ENCODE results near the gene NSRP1. TPM values are rescaled to one million over a fixed set of nuclear protein-coding genes. Genes with fewer than 3 reads are reported as not detected.

Gene NSRP1
- total and polyA plus RNA-seq, 10 donors, result 15.5 to 39.8 (median 27.9) TPM

DNA sequence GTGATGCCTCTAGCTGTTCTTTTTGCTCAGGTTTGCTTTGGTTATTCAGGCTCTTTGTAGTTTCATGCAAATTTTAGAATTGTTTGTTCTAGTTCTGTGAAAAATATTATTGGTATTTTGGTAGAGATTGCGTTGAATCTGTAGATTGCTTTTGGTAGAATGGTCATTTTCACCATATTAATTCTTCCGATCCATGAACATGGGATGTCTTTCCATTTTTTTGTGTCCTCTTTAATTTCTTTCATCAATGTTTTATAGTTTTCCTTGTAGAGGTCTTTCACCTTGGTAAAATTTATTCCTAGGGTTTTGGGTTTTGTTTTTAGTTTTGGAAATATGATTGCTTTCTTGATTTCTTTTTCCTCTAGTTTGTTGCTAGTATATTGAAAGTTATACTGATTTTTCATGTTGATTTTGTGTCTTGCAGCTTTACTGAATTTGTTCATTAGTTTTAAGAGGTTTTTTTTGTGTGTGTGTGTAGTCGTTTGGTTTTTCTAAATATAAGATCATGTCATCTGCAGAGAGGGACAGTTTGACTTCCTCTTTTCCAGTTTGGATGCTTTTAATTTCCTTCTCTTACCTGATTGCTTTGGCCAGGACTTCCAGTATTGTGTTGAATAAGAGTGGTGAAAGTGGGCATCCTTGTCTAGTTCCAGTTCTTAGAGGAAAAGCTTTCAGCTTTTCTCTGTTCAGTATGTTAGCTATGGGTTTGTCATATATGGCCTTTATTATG is 42.4 kb downstream of the NSRP1 start:
- intact Hi-C loops (cut with DNase I; ENCODE audit: low total_unique reads), result no loop called here
- no peaks in the 10 kb centered on the region for H3K27me3 ChIP-seq (replicated peaks in 1 of 7)
- peaks cover 0 to 23% (median 17%) of the 10 kb centered on the region in 8 donors for H3K9me3 ChIP-seq
- H3K36me3 ChIP-seq, result peaks cover 0 to 65% (median 6%) of the 10 kb centered on the region in 6 donors
- H3K4me3 ChIP-seq, result no peak overlapping the region
- 76 to 85% (median 82%) methylated on average over 3 of the region's 3 CpGs for WGBS, 5 donors
- no peak for TF ChIP-seq CTCF (IDR thresholded peaks at IDR 0.05 in 8 of 11, conservative IDR thresholded peaks at IDR 0.05 in 3 of 11)
- TF ChIP-seq POLR2AphosphoS5 (IDR thresholded peaks at IDR 0.05), result no peak
- TF ChIP-seq POLR2A (IDR thresholded peaks at IDR 0.05), result no peak
- H3K27ac ChIP-seq, result no peak overlapping the region
- H3K4me1 ChIP-seq, result peaks cover 0 to 29% (median 8%) of the 10 kb centered on the region in 6 donors
- no peak for DNase-seq

DNA sequence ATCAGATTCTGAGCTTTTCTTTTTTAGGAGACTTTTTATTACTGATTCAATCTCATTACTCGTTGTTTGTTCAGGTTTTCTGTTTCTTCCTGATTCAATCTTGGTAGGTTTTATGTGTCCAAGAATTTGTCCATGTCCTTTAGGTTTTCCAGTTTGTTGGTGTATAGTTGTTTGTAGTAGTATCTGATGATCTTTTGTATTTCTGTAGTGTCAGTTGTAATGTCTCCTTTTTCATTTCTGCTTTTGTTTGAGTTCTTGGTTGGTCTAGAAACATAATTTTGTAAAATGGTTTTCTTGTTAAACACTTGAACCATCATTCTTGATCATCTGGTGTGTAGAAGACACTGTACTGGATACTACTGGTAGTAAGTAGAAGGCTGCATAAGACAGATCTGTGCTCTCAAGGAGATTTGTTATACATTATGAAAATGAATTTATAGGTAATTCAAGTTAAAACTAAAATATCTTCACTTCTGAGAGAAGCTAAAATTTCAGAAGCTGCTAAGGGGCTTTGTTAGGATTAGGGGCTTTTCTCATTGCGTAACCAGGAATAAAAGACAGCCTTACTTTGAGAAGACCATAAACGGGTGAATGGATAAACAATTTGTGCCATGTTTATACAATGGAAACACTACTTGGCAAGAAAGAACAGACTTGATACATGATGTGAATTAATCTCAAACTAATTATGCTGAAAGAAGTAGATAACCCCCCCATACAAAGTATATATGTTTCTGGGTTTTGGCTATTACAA is 44.0 kb downstream of the NSRP1 start:
- WGBS, 5 donors, result 93 to 98% (median 97%) methylated on average over 3 of the region's 3 CpGs
- Histone ChIP-seq H3K27me3 (replicated peaks in 1 of 7) (no peaks in the 10 kb centered on the region), H3K36me3 (peaks cover 0 to 70% (median 11%) of the 10 kb centered on the region in 6 donors), H3K4me1 (peaks cover 0 to 32% (median 8%) of the 10 kb centered on the region in 6 donors), H3K9me3 (peaks cover 0 to 23% (median 17%) of the 10 kb centered on the region in 8 donors), H3K27ac (no peak overlapping the region), H3K4me3 (no peak overlapping the region)
- TF ChIP-seq POLR2A (IDR thresholded peaks at IDR 0.05), result no peak
- no peak for TF ChIP-seq POLR2AphosphoS5 (IDR thresholded peaks at IDR 0.05)
- no peak for TF ChIP-seq CTCF (IDR thresholded peaks at IDR 0.05 in 8 of 11, conservative IDR thresholded peaks at IDR 0.05 in 3 of 11)
- no peak for DNase-seq
- intact Hi-C loops (cut with DNase I; ENCODE audit: low total_unique reads), result no loop called here

DNA sequence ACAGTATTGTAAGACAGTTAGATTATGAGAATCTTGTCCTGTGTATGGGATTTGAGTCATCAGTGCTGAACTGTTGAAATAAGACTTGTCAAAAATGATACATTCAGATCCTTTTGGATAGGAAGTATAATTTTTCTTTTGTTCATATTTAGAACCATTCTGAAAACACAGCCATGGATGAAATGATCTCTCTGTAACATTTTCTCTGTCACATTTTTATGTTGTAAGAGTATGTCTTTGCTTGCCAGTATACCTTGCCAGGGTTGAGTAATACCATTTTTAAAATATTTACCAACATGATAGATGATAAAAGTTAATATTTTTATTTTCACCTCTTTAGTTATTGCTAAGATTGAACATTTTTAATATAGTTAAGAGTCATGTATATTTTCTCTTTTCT is 45.0 kb downstream of the NSRP1 start:
- TF ChIP-seq POLR2A (IDR thresholded peaks at IDR 0.05) (no peak), POLR2AphosphoS5 (IDR thresholded peaks at IDR 0.05) (no peak), CTCF (IDR thresholded peaks at IDR 0.05 in 8 of 11, conservative IDR thresholded peaks at IDR 0.05 in 3 of 11) (no peak)
- intact Hi-C loops (cut with DNase I; ENCODE audit: low total_unique reads), result no loop called here
- no peak overlapping the region for H3K27ac ChIP-seq
- peaks cover 0 to 71% (median 10%) of the 10 kb centered on the region in 6 donors for H3K36me3 ChIP-seq
- DNase-seq, result no peak
- peaks cover 0 to 42% (median 8%) of the 10 kb centered on the region in 6 donors for H3K4me1 ChIP-seq
- no peaks in the 10 kb centered on the region for H3K27me3 ChIP-seq (replicated peaks in 1 of 7)
- H3K9me3 ChIP-seq, result peaks cover 0 to 23% (median 17%) of the 10 kb centered on the region in 8 donors
- H3K4me3 ChIP-seq, result no peak overlapping the region

- H3K36me3 ChIP-seq, result peaks cover 0 to 67% (median 11%) of the 10 kb centered on the region in 6 donors
- intact Hi-C loops (cut with DNase I; ENCODE audit: low total_unique reads), result no loop called here
- peaks cover 0 to 20% (median 0%) of the 10 kb centered on the region in 6 donors for H3K4me1 ChIP-seq
- 95 to 99% (median 98%) methylated on average over 4 of the region's 4 CpGs for WGBS, 5 donors
- no peak overlapping the region for H3K27ac ChIP-seq
- H3K4me3 ChIP-seq, result no peak overlapping the region
- TF ChIP-seq CTCF (IDR thresholded peaks at IDR 0.05 in 8 of 11, conservative IDR thresholded peaks at IDR 0.05 in 3 of 11) (no peak), POLR2A (IDR thresholded peaks at IDR 0.05) (no peak), POLR2AphosphoS5 (IDR thresholded peaks at IDR 0.05) (no peak)
- H3K9me3 ChIP-seq, result peaks cover 0 to 13% (median 9%) of the 10 kb centered on the region in 8 donors
- DNase-seq, result no peak
- no peaks in the 10 kb centered on the region for H3K27me3 ChIP-seq (replicated peaks in 1 of 7)
These were observed 47.9 kb downstream of the NSRP1 start for GRCh38 chr17:30164531-30164930.
